Pancreas (tissue), 10 donors: ENCODE data around the gene PLEKHG2. TPM values are rescaled to one million over a fixed set of nuclear protein-coding genes. Genes with fewer than 3 reads are reported as not detected.
A peak's percentile ranks its signal among the peaks of the same experiment; 100 is the strongest.

Source experiments
- ATAC-seq, 4 donors: fragments of 200-7000 bp; cut with Tn5 transposase; one replicate each; pipeline versions ENCODE4 v1.8.0 to v1.9.1; 2020; ENCODE audit warnings: mild to moderate bottlenecking in 4 of 4, moderate library complexity in 4 of 4
- DNase-seq, 6 donors: peaks; one replicate each; pipeline ENCODE4 v3.0.0-alpha.2; 2020
- FAIRE-seq: peaks from 2 replicates; lab custom pipeline; 2012; peaks lifted over from hg19 to GRCh38; lab: Jason Lieb, UNC
- H3K27ac ChIP-seq, 4 donors: fragments of 200-600 bp; sonication (generic); 1 replicate in 3 of 4; 2 replicates in 1 of 4; pipeline versions ENCODE4 v1.5.0 to v1.8.0; 2020
- H3K27me3 ChIP-seq, 4 donors: fragments of 200-600 bp; one replicate each; pipeline ENCODE4 v1.8.0; 2021
- H3K36me3 ChIP-seq, 3 donors: fragments of 200-600 bp; sonication (generic) in 1 of 3; one replicate each; pipeline versions ENCODE4 v1.5.0 to v1.8.0; 2020 to 2021
- H3K4me1 ChIP-seq, 3 donors: fragments of 200-600 bp; one replicate each; pipeline ENCODE4 v1.8.0; 2021
- H3K4me3 ChIP-seq, 4 donors: fragments of 200-600 bp; sonication (generic) in 2 of 4; one replicate each; pipeline versions ENCODE4 v1.5.0 to v1.8.0; 2020 to 2021
- H3K9me3 ChIP-seq, 4 donors: fragments of 200-600 bp; one replicate each; pipeline ENCODE4 v1.8.0; 2021
- WGBS, 2 donors: extraction: QIAGEN DNeasy Blood & Tissue Kit; methylation state at CpG; one replicate each; pipeline ENCODE4 v1.1.7; 2013; 5-methylcytosine and 5-hydroxymethylcytosine counted together
- intact Hi-C, 3 donors: fragments of 100-400 bp; cut with DNase I; formaldehyde crosslinking; loops; one replicate each; pipeline versions ENCODE4 v1.11.1 to v1.14.2; 2022
- polyA plus RNA-seq, 2 donors: library from polyadenylated mRNA; stranded (reverse); fragments of 200-250 nt; gene quantifications; one replicate each; pipeline ENCODE4 v1.2.3, GENCODE V29; 2013
- total RNA-seq, 6 donors: library from RNA; stranded (reverse); fragmentation: NEBNext Ultra II Directional in 4 of 6; extraction: Animal tissue kit (Norgen Biotek cat#: 25700) in 4 of 6; gene quantifications; one replicate each; pipeline versions ENCODE4 v1.2.1 to v1.2.4, GENCODE V29; 2021 to 2023
- TF ChIP-seq, protein P1 (sequence below), 4 donors: fragments of 200-600 bp; sonication (generic) in 3 of 4; IDR thresholded peaks; one replicate each; pipeline versions ENCODE4 v1.5.0 to v1.8.0; 2021; ENCODE audit warnings: antibody characterized with exemption in 4 of 4
- donor health status: healthy with polysubstance abuse.
- donor health status: DM: no; HTN: no; CAD: no; lungs with moderate emphysema.
- donor health status: DM: no; HTN: no; CAD: no.
- donor health status: control.
- donor health status: control.
- donor health status: Bipolar disorder and iron deficiency.
- donor health status: DM: yes; HTN: yes; CAD: no.
- donor health status: DM: no; HTN: no; CAD: no.
- donor health status: DM: no; HTN: no; CAD: no.
- donor health status: DM: yes; HTN: yes; CAD: no.

Gene PLEKHG2
- total and polyA plus RNA-seq, 8 donors = 3.1 to 15.0 (median 7.8) TPM

DNA sequence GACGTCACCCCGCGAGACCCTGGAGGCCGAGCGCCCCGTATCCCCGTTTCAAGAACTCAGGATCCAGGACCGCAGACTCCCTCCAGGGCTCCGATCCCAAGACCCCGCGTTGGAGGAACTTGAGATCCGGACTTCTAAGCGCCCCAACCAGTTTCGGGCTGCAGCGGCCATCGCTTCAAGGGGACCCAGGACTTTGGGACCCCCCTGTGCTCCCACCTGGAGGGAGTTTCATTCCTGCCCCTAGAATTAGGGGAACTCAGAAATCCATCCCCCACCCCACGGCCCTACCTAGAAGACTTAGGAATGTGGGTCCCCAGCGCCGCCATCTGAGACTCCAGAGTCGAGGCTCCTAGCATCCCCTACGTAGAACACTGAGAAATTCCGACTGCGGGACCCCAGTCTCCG lies 400 bp downstream of the PLEKHG2 start:
- TF ChIP-seq, protein P1, sequence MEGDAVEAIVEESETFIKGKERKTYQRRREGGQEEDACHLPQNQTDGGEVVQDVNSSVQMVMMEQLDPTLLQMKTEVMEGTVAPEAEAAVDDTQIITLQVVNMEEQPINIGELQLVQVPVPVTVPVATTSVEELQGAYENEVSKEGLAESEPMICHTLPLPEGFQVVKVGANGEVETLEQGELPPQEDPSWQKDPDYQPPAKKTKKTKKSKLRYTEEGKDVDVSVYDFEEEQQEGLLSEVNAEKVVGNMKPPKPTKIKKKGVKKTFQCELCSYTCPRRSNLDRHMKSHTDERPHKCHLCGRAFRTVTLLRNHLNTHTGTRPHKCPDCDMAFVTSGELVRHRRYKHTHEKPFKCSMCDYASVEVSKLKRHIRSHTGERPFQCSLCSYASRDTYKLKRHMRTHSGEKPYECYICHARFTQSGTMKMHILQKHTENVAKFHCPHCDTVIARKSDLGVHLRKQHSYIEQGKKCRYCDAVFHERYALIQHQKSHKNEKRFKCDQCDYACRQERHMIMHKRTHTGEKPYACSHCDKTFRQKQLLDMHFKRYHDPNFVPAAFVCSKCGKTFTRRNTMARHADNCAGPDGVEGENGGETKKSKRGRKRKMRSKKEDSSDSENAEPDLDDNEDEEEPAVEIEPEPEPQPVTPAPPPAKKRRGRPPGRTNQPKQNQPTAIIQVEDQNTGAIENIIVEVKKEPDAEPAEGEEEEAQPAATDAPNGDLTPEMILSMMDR (IDR thresholded peaks at IDR 0.05) = peak in 3 of 4 donors; percentile 10 to 89 (median 20)
- FAIRE-seq (no peak), DNase-seq (peak in 2 of 6 donors; percentile 51 to 56), ATAC-seq (no peak)
- Histone ChIP-seq H3K27me3 (no peaks in the 10 kb centered on the region), H3K27ac (peak overlapping the region; percentile 31 to 74 (median 57)), H3K9me3 (no peaks in the 10 kb centered on the region), H3K4me1 (peaks cover 12 to 20% (median 15%) of the 10 kb centered on the region in 3 donors), H3K4me3 (peak overlapping the region; percentile 60 to 96 (median 74)), H3K36me3 (peaks cover 0 to 5% (median 0%) of the 10 kb centered on the region in 3 donors)
- 1 to 2% methylated on average over 24 of the region's 24 CpGs for WGBS, 2 donors
- intact Hi-C loops = no loop called here

DNA sequence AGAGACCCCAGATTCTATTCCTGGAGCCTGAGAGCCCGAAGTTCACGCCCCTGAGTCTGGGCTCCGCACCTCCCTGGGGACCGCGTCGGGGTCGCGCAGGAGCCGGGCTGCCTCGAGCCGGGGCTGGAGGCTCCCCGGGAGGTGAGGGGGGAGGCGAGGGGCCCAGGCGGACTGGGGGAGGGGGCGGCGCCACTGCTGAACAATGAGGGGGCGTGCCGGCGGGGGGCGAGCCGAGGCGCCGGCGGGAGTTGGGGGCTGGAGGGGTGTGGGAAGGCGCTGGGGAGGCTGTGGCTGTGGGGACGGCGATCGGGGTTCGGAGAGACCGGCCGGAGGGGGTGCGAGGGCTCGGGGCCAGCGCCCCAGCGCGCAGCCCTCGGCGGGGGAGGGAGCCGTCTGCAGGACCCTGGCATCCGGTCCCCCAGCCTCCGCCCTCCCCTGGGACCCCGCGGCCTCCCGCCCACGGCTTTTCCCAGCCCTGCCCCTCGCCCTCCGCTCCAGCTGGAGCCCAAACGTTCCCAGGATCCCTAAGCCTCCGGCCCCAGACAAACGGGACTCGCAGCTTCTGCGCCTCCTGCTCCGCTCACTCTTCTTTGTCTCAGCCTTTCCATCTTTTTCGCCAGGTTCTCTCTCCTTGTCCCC lies 922 bp downstream of the PLEKHG2 start:
- no peaks in the 10 kb centered on the region for H3K9me3 ChIP-seq
- FAIRE-seq = no peak
- TF ChIP-seq, protein P1 (IDR thresholded peaks at IDR 0.05) = no peak
- peak overlapping the region; percentile 60 to 96 (median 74) for H3K4me3 ChIP-seq
- peaks cover 0 to under 1% (median 0%) of the 10 kb centered on the region in 3 donors for H3K36me3 ChIP-seq
- 5 to 7% methylated on average over 21 to 54 of the region's 54 CpGs for WGBS, 2 donors
- H3K4me1 ChIP-seq = peaks cover 12 to 18% (median 15%) of the 10 kb centered on the region in 3 donors
- intact Hi-C loops = no loop called here
- ATAC-seq = no peak
- peak in 5 of 6 donors; percentile 47 to 85 (median 72) for DNase-seq
- H3K27ac ChIP-seq = peak overlapping the region; percentile 31 to 74 (median 57)
- H3K27me3 ChIP-seq = no peaks in the 10 kb centered on the region

DNA sequence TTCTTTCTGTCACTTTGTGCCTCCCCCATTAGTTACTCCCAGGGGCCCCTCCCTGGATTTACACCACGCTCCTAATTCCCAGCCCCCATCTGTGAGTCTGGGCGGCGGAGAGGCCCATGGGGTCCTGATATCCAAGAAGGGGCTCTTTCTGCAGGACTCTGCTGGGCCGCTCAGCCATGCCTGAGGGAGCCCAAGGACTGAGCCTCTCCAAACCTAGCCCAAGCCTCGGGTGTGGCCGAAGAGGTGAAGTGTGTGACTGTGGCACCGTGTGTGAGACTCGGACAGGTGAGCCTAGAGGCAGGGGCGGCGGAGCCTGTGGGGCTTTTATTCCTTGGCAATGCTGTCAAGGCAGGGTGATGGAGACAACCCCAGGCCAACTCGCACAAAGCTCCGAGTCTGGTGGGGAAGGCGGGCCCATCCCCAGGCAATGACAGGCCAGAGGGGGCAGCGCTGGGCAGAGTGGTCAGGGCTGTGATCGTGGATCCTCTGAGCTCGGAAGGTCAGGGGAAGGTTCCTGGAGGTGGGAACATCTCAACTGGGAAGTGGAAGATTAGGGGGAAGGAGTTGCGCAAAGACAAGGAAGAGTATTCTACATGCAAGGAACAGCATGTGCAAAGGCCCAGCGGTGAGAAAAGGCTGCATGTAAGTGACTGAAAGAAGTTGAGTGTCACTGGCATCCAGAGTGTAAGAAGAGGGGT lies 1.6 kb downstream of the PLEKHG2 start:
- DNase-seq (peak in 2 of 6 donors; percentile 55 to 56), FAIRE-seq (no peak), ATAC-seq (no peak)
- TF ChIP-seq, protein P1 (IDR thresholded peaks at IDR 0.05) = no peak
- Histone ChIP-seq H3K4me1 (peaks cover 12 to 15% (median 14%) of the 10 kb centered on the region in 3 donors), H3K4me3 (peak overlapping the region in 2 of 4 donors; percentile 70 to 96), H3K27ac (peak overlapping the region in 2 of 4 donors; percentile 51 to 74), H3K9me3 (no peaks in the 10 kb centered on the region), H3K36me3 (no peaks in the 10 kb centered on the region), H3K27me3 (no peaks in the 10 kb centered on the region)
- WGBS, 2 donors = 64 to 67% methylated on average over 18 of the region's 18 CpGs
- intact Hi-C loops = no loop called here

DNA sequence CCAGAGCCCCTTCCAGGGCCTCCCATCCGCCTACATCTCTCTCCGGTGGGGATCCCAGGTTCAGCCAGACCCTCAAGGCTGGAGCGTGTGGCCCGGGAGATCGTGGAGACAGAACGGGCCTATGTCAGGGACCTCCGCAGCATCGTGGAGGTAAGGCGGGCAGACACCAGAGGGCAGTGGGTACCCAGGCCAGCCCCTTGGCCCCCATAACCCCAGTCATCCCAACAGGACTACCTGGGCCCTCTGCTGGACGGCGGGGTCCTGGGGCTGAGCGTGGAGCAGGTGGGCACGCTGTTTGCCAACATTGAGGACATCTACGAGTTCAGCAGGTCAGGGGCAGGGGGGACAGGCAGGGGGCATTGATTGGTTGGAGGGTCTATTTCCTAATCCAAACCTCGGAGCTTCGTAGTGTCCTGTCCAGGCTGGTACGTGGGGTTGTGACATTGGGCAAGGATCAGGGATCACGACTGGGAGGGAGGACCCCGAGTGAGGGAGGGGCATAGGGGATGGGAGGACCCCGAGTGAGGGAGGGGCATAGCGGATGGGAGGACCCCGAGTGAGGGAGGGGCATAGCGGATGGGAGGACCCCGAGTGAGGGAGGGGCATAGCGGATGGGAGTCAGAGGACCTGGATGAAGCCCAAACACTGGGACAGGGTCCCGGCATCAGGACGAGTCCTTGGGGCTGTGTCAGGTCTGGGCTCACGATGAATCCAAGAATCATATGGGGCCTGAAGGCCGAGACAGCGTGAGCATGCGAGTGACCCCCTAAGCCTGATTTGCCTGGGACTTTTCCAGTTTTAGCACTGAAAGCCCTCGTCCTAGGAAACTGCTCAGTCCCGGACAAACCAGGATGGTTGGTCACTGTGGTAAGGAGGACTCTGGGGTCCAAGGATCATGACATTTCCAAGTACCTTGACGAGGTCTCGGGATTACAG lies 2.9 kb downstream of the PLEKHG2 start:
- TF ChIP-seq, protein P1 (IDR thresholded peaks at IDR 0.05) = no peak
- Histone ChIP-seq H3K4me3 (peak overlapping the region in 1 of 4 donors; percentile 5), H3K27me3 (no peaks in the 10 kb centered on the region), H3K4me1 (peaks cover 12 to 15% (median 14%) of the 10 kb centered on the region in 3 donors), H3K36me3 (no peaks in the 10 kb centered on the region), H3K9me3 (no peaks in the 10 kb centered on the region), H3K27ac (no peak overlapping the region)
- ATAC-seq = no peak
- 68 to 80% methylated on average over 34 to 35 of the region's 35 CpGs for WGBS, 2 donors
- intact Hi-C loops = no loop called here
- peak in 1 of 6 donors; percentile 66 for DNase-seq
- no peak for FAIRE-seq
